Skin of body (tissue), 2 donors: ENCODE data around the gene WASF2. TPM values are rescaled to one million over a fixed set of nuclear protein-coding genes. Genes with fewer than 3 reads are reported as not detected.
A peak's percentile ranks its signal among the peaks of the same experiment; 100 is the strongest.
"Not testable (repeated sequence)": the region's sequence is repeated elsewhere in the genome, so short reads cannot be mapped to it uniquely, and the experiment has no call there.

Experiments used
- DNase-seq: peaks from one replicate; lab custom pipeline; 2025; lab: John Stamatoyannopoulos, UW
- total RNA-seq: library from RNA; depleted of rRNA; stranded (reverse); fragments of >200 nt; gene quantifications from one replicate; pipeline ENCODE4 v1.2.3, GENCODE V29; 2014

WASF2 gene
- 38.6 TPM for total RNA-seq

DNA sequence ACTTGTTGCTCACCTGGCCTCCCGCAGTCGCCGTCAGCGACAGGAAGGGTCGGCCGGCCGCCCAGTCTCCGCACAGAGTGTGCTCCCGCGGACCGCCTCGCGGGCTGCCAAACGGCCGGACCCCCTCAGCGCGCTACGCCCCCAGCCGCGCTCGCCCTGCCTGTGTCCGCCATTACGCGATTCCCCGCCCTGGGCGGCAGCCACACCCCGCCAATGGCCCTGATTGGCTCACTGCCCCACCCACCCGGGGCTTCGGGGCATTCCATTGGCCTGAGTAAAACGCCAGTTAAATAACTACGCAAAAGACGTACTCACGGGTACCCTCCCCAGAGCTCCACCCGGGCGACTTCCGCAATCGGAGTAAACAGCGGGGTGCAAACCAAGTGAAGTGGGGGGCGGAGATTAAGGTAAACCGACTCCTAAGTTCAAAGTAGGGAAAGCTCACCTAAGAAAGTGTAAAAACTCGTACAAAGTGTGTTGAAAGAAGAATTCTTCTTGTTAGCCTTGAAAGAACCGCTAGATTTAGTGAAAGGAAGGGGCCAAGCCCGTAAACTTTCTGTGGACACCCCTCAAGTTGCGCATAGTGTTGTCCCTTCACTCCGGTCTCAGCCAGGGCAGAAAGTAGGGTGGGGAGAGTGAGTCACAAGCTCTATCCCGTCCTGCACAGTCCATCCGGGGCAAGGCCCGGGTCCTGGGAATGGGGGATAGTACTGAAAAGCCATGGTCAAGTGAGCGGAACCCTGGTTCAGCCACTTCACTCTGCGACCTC, at the start of gene WASF2:
TSS of gene WASF2 (minus strand) at position 195 of the 769 bp plus-strand sequence. CDS start 61,277 bp downstream, outside the sequence.
- peak; percentile 99 for DNase-seq

GRCh38 chr1:27538793-27539192, 48.8 kb upstream of the WASF2 start:
- DNase-seq = no peak

GRCh38 chr1:27538305-27538676, 48.3 kb upstream of the WASF2 start:
- DNase-seq = not testable (repeated sequence)

- DNase-seq = no peak
These were observed 46.8 kb upstream of the WASF2 start for GRCh38 chr1:27536767-27537166.

DNA sequence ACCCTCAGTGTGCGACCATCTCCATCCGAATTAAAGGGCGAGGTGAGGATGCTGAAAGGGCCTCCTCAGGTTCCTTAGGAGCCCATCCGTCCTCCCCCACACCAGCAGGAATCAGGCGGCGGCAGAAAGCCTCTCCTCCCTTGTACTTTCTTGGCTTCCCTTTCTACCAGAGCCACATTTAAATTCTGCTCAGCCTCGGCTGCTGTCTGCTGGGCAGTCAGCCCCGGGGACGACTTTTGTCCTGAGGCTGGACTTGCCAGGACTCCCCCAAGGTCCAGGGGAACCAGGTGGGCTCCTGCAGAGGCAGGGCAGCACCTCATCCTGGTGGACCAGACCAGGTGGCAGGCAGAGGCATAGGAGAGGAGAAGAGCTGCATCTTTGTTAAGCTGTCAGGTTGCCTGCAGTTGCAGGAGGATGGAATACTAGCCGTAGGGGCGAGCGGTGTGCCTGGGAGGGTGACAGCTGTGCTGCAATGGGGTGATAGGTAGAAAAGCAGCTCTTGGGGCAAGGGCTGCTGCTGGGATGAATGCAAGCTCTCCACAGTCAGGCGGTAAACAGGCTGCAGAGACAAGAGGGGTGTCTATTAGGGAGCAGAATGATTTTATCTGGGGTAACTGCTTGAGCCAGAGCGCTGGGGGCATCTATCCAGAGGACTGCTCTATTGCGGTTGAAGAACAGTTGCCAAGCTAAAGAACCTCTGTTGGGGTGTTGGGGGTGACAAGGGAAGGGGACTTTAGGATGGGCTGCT, 46.2 kb upstream of the WASF2 start:
- no peak for DNase-seq

DNA sequence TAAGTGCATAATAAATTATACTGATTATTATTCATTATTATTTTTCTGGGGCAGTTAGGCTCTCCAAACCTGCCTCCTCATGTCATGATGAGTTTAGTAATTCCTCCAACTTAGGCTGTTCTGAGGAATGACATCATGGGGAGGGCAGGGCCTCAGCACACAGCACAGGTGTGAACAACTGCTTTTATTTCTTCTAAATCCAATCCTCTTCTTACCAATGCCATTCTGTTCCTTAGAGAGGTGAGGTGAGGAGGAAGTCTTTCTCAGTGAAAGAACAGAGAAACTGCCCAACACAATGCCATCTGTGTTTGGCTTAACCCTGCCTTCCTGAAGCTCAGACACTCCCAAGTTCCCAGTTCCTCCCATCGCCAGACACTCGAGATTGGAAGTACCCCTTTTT, 45.4 kb upstream of the WASF2 start:
- no peak for DNase-seq

DNA sequence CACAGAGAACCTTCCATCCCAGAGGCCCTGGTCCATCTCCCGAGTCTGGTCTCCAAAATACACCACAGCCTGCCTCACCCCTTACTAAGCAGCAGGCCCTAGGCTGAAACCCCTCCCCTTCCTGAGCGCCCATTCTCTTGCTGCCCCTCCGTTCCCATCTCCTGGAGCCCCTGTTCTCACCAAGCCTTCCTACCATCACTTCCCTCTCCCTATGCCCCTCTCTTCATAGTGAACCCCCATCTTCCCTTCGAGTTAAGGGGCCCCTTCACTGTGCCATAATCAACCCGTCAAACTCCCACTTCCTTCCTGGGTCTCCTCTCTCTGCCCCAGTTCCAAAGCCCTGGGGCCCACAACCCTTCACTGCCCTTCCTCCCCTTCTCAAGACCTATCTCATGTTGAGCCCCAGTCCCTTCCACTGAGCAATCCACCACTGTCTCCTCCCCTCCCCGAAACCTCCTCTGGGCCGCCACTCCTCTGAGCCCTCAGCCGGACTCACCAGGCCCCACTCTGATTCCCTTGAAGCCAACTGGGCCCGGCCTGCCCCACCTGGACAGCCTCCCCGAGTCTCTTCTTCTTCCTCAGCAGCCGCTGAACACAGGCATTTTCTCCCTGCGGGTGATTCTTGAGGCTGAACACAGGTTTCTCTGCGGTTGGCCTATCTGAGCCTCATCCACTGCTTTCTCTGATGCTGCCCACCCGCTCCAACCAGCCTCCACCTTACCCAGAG, 42.2 kb upstream of the WASF2 start:
- DNase-seq = no peak

- no peak for DNase-seq
These were observed 40.2 kb upstream of the WASF2 start for GRCh38 chr1:27530192-27530591.

GRCh38 chr1:27529704-27530018, 39.7 kb upstream of the WASF2 start:
- no peak for DNase-seq

DNA sequence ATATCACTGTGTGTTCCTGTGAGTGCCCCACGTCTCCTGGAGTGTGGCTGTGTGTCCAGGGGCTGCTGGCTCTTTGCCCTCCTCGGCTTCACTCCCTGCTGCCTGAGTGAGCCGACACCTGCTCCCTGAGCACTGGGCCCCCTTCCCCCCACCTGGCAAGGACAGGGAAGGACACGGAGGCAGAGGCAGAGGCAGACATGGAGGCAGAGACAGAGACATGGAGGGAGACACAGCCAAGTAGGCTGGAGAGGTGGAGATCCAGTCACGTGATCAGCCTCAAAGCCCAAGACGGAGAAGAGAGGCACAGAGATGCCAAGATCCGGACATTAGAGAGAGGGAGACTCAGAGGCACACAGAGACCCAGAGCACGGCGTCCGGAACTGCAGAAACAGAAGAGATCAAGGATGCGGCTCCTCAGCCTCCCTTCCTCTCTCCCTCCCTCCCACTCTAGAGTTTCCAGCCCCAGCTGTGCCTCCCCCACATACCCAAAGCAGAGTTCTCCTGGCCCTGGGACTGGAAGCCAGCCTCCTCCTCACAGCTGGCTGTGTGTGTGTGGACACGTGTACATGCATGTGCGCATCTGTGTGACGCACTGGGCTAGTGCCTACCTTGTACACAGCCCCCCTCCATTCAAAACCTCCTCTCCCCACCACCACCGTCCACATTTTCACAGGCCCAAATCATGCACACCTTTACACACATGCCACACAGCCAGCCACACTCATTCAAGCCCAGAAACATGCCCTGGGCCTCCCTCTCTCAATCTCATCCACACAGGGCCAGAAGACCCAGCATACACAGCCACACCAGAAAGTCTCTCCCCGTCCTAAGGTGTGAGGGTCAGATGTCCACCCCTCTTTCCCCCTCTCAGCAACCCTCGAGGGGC, 39.1 kb upstream of the WASF2 start:
- DNase-seq = peak; percentile 68

GRCh38 chr1:27527890-27528817, 38.2 kb upstream of the WASF2 start:
- peak; percentile 67 for DNase-seq

DNA sequence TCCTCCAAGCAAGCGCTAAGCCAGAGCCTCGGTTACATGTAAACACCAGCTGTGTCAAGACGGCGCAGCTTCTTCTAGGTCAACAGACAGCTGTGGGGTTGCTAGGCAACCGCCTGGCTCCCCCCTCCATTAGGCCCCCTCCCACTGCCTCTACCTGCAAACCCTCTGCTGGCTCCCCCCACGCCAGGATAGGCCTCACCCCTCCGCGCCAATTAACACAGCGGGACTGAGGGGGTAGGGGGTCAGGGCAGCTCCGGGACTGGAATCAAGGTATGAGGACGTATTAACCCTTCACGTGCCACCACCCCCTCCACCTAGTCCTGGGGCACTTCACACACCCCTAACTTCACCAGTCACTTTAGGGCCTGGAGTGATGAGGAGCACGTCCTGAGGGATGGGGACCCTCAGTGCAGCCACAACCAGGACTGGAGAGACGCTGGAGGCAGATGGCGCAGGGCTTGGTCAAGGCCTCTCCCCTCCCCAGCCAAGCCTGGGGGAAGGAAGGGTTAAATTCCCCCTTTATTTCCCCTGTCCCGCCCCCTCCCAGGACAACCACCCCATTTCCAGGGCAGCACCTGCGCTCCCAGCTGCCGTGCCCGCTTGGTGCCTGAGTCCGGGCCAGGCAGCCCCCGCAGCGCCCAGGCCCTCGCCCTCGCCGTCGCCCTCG, 37.4 kb upstream of the WASF2 start:
- DNase-seq = peak; percentile 77

DNA sequence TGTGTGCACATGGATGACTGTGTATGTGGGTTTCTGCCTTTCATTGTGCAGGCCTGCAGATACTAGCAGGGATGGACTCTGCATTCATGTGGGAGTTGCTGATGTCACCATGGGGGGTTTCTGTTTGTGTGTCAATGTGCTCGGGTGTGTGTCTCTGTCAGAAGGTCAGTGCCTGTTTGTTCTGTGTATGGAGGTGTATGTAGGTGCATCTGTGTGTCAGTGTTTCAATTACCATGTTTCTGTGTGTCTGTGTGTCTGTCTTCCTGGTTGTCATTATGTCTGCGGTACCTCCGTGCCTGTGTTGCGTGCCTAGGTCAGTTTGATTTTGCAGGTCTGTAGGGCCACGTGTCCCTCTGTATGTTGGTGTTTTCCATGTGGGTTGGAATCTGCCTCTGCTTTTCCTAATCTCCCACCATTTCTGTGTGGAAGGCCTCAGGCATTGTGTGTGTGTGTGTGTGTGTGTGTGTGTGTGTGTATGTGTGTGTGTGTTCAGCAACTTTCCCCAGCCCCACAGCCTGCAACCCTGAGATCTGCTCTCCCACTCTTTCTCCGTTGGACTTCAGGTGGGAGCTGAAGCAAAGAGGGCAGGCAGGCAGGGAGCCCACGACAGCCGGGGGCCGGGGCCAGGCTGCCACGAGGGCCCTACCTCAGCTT, 36.7 kb upstream of the WASF2 start:
- DNase-seq = peak; percentile 67

DNA sequence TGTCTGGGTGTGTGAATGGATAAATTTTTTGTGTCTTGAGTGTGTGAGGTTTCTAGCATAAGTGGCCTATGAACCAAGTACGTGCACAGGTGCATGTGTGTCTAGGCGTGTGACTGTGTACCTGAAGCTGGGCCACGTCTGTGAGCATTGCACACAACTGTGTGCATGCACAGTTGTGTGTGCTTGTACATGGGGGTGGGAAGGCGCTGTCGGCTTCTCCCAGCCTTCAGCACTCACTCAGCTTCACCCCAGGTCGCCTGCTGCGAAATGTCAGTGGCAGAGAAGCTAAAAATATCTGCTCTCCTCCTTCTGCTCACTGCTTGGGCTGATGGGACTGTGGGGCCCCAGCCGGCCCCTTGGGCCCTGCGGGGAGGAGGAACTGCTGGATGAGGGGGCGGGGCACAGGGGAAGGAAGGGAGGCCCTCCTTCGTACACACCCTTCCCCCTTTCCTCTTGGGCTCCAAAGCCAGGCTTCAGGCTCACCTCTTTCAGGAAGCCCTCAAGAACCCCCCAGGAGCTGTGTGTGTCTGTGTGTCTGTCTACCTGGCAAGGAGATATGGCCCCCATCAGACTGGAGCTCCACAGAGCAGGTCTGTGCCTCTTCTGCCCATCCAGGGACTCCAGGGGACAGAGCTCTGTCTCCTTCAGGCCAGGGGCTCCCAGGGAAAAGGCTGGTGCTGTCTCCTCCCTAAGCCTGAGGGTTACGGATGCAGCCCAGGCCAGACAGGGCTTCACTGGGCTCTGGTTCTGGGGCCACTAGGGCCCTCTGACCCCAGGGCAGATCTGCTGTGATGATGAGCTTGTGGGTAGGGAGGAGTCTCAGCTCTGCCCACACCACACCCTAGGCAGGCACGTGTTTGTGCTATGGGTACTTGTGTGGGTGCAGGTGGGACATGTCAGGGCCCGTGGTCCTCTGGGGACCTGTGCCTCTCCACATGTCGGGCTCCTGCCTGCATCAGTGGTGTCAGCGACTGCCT, 35.6 kb upstream of the WASF2 start:
- DNase-seq = peak; percentile 78

DNA sequence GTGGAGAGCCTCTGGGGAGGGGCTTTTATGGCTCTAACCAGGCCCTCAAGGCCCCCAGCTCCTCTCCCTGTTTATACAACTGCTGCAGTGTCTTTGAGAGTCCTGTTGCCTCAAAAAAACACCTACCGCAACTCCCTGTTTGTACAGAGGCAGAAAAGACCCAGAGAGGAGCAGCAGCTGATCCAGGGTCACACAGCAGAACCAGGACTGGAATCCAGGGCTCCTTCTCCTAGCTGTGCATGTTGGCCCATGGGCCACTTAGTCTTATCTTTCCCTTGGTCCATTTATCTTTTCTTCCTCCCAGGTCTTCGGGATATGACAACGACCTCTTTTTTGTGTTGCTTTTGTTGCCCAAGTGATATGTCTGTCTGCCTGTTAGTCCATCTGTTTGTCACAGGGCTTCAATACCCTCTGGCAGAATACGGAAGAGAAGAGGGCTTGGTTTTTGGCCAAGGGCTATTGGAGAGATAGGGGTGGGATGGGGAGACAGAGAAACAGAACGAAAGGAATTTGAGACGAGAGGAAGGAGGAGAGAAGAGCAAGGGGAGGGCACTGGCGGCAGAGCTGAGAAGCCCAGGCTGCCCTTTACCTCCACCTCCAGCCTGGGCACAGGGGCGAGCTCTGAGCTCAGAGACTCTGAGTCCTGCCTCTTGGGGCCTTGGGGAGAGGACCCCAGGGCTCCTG, 33.5 kb upstream of the WASF2 start:
- DNase-seq = no peak

GRCh38 chr1:27522432-27523336, 32.7 kb upstream of the WASF2 start:
- peak; percentile 90 for DNase-seq
